ENCODE measurements around the gene CAMK2B.

Gene CAMK2B

DNA sequence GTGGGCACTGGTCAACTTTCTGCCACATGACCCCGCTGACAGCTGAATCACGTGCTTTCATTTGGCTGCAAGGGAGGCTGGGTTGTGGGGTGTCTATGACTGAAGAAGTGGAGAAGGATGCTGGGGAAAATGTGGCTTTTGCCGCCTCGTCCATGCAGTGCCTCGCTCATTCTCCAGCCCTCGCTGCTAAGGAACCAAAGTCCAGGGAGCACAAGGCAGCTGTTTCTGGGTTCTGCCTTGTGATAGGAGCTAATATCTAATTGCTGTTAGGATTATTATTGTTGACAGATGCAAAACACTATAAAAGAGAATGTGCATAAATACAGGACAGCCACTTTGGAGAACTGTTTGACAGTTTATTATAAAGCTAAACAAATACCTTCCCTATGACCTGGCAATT, 4.9 kb upstream of the CAMK2B start:
- in situ Hi-C loops (cut with HindIII; ENCODE audit: low sequenced_read_pairs), result no loop called here

DNA sequence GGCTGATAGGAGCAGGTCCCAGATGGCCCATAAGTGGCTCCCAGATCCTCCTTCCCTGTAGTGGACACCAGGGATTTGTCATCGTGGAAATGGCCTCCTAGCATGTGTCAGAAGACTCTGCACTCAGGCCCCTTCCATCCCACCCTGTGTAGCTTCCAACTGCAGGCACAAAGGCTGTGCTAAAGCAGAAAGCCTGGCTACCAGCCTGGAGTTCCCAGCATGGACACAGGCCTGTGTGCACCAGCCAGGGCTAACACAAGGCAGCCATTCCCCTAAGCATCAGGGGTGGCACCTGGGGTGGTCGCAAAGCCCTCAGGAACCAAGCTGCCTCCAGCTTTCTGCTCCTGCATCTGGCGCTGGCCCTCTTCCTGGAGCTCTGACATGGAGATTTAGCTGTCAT, 4.5 kb upstream of the CAMK2B start:
- in situ Hi-C loops (cut with HindIII; ENCODE audit: low sequenced_read_pairs), result no loop called here

DNA sequence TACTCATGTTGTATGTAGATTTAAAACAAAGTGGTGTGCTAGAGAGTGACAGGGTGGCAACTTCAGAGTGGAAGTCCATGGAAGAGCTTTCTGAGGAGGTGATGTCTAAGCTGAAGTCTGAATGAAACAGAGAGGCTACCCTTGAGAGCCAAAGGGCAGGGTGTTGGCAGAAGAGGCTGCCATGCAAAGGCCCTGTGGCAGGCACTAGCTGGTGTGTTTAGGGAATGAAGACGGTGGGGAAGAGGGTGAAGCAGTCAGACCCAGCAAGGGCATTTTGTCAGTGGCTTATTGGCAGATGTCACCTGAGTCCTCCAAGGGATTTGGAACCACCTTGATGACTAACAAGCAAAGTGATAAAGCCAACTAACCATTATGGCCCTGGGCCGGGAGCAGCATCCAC, 3.7 kb upstream of the CAMK2B start:
- in situ Hi-C loops (cut with HindIII; ENCODE audit: low sequenced_read_pairs), result no loop called here

DNA sequence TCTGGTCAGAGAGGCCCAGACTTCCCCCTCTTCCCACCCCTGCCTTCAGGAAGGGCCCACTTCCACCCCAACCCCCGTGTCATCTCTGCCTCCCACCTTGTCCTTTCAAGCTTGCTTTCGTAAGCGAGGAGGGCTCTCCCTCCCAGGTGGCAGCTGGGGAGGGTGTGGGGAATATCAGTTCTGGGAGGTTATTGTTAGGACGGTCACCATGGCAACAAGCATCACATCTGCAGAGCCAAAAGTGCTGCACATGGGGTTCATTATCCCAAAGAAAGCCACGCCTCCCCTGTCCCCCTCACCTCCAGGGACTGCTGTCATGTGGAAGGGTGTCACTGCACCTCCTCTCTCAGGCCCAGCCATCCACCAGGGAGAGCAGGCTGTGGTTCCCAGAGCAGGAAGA, 2.6 kb upstream of the CAMK2B start:
- in situ Hi-C loops (cut with HindIII; ENCODE audit: low sequenced_read_pairs), result no loop called here

DNA sequence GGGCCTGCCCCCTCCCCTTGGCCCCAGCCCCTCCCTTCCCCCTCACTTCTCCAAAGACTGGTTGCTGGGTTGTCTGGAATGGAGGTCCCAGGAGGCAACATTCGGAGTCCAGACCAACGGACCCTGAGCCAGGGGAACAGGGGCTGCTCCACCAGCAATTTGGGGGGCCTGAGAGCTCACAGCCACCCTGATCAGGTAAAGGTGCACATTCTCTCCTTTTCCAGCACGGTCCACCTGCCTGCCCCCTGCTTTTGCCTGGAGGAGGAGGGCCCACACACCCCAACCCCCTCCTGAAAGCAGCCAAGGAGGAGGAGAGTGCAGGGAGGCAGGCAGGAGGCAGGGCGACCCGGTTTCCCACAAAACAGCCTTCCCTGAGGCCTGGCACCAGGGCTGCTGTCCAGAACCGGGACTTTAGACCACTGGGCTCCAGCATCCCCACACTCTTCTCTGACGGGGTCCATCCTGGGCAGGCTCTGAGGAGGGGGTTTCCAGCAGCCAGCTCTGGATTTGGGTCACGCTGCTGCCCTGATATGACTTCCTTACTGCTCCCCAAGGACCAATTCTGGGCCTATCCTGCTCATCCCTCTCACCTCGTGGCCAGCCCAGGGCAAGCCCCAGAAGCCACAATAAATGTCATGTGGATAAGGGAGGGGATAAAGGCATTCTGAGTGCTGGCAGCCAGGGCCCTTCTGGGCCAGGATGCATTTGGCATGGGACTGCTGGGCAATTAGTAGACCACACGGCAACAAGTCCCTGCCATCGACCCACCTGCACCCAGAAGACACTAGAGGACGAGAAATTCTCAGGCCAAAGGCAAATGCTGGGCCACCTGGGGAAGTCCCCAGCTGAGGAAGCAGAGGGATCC, 1.1 kb upstream of the CAMK2B start:
- in situ Hi-C loops (cut with HindIII; ENCODE audit: low sequenced_read_pairs), result no loop called here

DNA sequence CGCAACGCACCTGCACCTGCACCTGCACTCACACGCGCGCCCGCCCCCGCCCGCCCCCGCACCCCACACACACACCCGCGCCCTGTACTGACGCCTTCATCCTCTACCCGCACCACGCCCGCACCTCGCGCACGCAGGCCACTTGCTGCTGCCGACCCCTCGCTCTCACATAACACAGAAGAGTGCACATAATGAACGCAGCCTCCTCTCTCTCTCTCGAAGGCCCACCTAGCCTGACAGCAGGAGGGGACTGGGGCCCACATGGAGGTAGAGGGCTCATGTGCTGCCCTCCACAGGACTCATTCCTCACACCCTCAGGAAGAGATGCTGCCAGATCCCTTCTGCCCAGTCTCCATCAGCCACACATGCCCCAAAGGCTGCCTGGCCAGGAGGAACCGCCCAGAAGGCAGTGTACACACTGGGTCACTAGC, 432 bp upstream of the CAMK2B start:
- in situ Hi-C loops (cut with HindIII; ENCODE audit: low sequenced_read_pairs), result no loop called here

DNA sequence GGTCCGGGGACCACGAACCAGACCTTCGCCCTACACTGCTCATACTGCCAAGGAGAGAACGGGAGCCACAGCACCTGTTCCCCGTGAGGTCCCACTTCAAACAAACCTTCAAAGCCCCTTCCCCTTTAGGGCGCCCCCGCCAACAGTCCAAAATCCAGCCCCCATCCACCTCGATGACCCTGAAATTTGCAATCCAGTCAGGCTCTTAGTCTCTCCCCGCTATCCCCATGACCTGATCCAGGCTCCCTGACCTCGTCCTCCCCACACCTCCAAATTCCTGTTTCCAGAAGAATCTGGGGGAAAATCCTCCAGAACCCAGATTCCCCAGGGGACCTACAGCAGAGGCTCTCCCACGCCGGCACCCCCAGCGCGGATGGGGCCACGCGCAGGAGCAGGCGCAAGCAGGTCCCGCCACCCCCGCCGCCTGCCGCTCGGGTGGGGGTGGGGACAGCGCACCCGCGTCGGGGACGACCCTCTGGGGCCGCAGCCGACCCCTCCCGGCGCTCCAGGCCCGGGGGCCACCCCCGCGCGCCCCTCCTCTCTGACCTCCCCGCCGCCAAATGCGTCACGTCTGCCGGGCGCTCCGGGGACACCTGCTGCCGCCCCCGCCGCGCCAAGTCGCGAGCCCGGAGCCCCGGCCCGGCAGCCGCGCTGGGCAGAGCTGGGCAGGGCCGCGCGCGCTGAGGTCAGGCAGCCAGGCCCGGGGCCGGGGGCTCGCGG, 753 bp downstream of the CAMK2B start:
- in situ Hi-C loops (cut with HindIII; ENCODE audit: low sequenced_read_pairs), result no loop called here

DNA sequence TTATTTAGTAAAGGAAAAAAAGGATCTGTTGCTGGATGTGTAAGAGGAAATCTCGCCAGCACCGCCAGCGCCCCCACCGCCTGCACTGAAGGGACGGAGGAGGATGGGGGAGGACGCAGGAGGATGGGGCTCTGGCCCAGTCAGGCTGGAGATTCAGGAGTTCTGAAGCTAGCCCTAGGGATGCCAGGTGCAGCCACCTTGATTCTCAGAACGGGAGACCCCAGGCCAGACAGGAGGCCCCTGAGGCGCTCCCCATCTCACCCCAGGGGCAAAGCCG, 1.3 kb downstream of the CAMK2B start:
- in situ Hi-C loops (cut with HindIII; ENCODE audit: low sequenced_read_pairs), result no loop called here

DNA sequence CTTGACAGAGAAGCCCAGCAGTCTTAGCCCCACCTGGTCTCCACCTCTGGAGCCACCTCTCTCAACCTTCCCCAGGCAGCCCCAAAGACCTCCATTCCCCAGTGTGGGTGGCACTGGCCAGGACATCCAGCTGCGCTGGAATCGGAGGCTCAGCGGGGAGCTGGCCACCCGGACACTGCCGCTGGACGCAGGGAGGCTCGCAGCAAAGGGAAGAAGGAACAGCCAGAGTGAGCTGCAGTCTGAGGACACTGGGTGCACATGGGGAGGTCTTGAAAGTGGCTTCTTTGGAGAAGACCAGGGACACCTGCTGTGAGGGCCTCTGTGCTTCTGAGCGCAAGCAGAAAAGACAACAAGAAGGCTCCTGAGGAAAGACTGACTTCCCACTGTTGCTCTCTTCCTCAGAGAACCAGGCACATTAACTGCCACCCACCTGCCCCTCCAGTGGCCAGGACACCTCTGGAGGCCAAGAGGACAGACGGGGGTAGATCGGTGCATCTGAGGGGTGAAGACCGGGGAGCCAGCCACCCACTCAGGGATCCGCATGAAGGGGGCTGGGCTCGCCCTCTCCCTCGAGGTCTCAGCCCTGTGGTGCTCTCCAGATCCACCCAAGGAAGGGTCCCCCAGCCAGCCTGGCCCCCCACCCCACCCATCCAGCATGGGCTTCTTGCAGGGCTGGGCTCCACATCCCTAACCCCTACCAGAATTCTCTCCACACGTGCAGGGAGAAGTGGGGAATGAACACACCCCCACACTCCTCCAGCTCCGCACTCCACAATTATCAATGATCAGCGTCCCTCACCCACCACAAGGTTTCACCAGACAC, 1.8 kb downstream of the CAMK2B start:
- in situ Hi-C loops (cut with HindIII; ENCODE audit: low sequenced_read_pairs), result no loop called here

DNA sequence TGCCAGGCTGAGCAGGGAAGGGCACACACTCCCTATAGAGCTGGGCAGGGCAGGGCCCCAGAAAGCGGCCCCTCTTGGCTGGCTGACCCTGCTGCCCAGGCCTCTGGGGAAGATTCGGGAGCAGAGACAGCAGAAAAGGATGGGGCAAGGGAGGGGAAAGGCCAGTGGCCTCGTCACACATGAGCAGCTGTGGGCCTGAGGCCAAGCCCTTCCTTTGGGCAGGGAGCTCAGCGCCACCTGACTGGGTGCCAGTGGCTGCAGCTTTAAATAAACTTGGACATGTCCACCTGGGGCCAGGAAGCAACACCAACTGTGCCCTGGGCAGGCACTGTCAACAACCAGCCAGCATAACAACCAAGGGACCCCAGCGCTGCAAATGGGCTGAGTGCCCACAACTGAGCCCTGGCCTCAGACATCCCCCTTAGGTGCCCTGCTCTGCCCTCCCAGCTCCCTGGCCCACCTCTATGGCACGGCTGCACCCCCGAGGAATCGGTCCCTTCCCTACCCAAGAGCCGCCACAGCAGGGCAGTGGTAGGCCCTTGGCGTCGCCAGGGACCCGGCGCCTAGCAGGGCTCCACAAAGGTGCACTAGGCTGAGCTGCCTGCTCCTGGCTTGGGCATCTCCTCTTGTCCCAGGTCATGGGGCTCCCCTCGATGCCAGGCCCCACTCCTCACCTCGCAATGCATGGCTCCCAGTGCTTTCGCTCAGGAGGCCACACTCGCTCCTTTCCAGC, 2.6 kb downstream of the CAMK2B start:
- in situ Hi-C loops (cut with HindIII; ENCODE audit: low sequenced_read_pairs), result no loop called here

DNA sequence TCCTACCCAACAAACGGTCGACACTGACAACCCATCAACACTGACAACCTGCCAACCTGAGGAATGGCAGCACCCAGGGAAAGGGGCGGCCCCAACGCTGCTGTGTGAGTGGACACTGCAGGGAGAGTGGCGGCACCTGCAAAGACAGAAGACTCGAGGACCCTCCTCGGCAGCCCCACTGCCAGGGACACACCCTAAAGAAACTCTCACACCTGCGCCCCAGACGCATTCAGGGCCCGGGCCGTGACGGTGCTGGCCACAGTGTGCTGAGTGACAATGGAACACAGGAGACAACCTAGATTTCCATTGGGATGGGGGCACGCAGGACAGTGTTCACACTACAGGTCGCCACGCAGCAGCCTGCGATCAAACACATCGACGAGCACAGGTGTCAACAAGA, 3.6 kb downstream of the CAMK2B start:
- in situ Hi-C loops (cut with HindIII; ENCODE audit: low sequenced_read_pairs), result no loop called here

DNA sequence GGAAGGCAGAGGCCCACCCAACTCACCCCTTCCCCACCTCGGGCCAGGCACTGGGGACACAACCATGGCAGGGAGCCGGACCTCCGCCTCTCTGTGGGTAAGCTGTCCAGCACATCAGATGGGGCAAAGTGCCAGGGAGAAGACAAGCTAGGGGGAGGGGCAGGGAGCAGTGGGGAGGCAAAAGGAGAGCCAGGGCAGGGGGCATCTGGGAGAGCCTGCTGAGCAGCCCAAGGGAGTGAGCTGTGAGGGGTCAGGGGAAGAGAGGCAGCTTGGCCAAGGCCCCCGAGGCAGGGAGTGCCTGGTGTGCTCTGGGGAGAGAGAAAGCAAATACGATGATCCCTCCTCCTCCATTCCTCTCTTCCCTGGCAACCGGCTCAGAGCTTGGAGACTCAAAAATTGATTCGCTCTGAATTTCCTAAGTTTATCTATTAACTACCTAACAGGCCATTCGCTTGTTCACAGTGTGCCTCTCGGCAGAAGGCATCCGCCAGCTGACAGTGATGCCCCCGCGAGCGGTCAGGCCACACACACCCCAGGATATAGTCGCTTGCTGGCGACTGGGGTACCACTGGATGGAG, 4.5 kb downstream of the CAMK2B start:
- in situ Hi-C loops (cut with HindIII; ENCODE audit: low sequenced_read_pairs), result no loop called here

DNA sequence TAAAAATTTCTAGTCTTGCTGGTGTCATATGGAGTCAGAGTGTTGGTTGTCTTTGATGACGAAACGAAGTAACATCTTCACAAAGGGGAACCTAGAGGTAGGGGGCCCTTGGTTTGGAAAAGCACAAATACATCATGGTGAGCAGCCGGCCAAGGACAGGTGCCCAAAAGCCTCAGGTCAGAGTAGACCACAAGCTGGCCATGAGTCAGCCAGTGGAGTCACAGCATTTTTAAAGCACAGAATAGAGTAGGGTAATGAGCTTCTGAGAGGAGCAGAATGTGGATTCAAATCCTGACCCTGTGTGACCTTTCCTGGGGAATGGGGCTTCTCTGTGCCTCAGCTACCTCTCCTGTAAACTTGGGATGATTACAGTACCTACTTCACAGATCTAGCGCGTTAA, 5.3 kb downstream of the CAMK2B start:
- in situ Hi-C loops (cut with HindIII; ENCODE audit: low sequenced_read_pairs), result no loop called here

DNA sequence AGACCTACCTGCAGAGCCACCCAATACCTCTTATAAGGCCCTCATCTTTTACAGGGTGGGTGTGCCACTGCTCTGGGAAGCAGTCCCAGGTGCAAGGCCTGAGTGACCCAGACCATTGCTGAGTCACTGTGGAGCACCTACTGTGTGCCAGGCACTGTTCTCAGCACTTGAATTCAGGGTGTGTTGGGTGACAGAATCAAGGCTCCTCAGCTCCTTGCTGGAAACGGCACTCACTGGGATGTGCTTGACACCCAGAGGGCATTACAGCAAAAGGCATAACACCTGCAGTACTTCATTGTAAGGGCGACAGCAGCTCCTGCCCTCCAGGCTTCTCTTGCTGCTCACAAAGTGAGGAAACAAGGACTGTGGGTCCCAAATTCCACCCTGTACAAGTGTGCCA, 7.1 kb downstream of the CAMK2B start:
- in situ Hi-C loops (cut with HindIII; ENCODE audit: low sequenced_read_pairs), result no loop called here

DNA sequence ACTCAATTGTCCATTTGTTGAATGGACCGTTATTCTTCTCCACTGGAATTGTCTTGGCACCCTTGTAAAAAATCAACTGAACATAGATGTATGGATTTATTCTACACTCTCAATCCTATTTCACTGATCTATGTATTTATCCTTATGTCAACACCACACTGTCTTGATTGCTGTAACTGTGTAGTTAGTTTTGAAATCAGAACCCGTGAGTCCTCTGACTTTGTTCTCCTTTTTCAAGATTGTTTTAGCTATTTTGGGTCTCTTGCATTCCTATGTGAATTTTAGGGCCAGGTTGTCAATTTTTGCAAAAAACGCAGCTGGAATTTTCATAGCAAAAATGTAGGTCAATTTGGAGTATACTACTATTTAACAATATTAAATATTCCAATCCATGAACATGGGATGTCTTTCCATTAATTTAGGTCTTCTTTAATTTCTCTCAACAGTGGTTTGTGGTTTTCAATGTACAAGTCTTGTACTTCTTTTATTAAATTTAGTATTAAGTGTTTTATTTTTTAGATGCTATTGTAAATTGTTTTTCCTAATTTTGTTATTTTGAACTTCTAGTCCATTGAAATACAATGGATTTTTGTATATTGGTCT, 10.0 kb downstream of the CAMK2B start:
- in situ Hi-C loops (cut with HindIII; ENCODE audit: low sequenced_read_pairs), result no loop called here

DNA sequence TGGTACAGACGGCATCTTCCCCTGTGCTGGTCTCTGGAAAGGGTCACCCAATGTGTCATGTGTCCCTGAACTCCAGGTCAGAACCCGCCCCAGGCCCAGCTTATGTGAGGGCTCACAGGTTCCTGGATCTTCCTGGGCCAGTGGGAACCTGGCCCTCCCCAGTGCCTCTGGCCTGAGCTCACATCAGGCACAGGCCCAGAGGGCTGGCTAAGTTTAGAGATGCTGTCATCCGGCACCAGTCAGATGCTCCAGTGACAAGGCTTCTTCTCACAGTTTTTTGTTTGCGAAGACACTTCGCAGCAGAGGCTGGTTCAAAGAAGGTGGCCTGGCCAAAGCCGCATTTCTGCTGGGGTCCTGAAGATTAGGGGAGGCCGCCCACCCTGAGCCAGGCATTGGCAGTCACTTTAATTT, 11.8 kb downstream of the CAMK2B start:
- in situ Hi-C loops (cut with HindIII; ENCODE audit: low sequenced_read_pairs), result no loop called here

DNA sequence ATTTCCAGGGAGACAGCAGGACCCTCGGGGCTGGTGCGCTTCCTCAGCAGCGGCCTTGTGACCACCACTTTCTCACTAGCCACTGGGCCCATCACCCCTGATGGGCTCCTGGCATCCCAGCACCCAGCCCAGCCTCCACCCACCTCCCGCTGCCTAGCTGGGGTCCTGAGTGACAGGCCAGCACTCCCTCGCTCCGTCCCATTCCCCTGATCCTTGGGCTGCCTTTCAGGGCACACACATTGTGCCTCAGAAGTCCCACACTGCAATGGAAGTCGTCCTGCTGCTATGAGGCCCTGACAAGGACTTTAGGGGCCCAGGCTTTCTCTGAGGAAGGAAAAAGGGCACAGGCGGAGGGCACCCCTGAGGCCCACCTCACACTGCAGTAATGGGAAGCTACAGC, 12.4 kb downstream of the CAMK2B start:
- in situ Hi-C loops (cut with HindIII; ENCODE audit: low sequenced_read_pairs), result no loop called here

DNA sequence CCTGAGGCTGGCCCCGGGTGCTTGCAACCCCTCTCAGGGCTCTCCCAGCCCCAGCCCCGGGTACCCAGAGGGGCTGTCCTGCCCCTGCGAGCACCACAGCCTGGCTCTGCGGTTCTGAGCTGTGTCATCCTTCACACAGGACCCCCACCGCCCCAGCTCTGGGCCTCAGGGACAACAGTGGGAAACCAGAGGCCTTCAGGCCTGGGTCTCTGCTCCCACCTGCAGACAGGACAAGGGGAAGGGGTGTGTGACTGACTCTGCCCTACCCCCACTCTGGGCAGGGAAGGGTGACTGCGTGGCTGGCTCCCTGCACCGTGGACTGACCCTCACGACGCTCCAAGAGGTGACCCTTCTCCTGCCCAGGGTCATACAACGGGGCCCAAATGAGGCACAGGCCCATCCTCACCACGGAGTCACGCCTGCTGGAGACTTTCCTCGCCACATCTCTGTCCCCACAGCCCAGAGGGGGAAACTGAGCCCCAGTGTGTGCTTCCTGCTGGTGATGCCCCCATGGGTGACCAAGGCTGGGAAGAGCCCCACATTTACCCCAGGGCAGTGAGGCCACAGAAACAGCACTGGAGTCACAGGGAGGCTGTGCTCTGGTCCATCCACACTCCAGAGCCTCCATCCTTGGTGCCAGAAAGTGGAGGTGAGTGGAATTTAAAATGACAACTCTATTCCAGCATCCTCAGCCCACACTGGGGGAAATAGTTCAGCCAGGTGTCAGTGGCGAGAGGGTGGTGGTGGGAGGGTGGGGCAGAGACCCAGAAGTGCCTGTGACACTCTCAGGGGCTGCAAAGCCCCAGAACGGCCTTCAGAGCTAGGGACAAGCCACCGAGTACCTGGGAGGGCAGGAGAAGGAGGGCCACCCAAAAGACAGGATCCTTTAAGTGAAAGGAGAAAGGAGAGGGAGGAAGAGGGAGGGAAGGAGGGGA, 13.6 kb downstream of the CAMK2B start:
- in situ Hi-C loops (cut with HindIII; ENCODE audit: low sequenced_read_pairs), result no loop called here

DNA sequence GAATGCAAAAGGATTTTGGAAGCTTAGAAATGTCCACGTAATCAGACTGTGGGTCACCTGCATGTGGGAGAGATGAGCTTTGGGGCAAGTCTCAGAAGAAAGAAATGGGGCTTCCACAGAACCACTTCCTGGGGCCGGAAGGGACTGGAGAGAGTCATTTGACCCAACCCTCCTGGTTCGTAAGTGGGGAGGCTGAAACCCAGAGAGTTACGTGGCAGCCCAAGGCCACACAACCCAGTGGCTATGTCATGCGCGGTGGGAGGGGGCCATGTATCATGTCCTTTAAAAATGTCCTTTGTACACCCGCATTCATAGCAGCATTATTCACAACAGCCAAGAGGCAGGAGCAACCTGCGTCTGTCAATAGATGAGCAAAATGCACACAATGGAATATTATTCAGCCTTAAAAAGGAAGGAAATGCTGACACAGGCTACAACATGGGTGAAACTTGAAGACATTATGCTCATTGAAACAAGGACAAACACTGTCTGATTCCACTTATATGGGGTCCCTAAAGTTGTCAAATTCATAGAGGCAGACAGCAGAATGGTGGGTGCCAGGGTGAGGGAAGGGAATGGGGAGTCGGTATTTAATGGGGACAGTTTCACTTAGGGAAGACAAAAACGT, 15.1 kb downstream of the CAMK2B start:
- in situ Hi-C loops (cut with HindIII; ENCODE audit: low sequenced_read_pairs), result no loop called here
